Keratinocyte (primary cell): ENCODE data around the gene KLHL34. TPM values are rescaled to one million over a fixed set of nuclear protein-coding genes. Genes with fewer than 3 reads are reported as not detected.

Source experiments
- DNase-seq: peaks from one replicate; pipeline ENCODE4 v3.0.0-alpha.2; 2011; ENCODE audit warnings: low read depth, missing footprints, low spot score
- FAIRE-seq: peaks from 2 replicates; lab custom pipeline; 2011; peaks lifted over from hg19 to GRCh38; lab: Jason Lieb, UNC
- H2AFZ ChIP-seq: 2 replicates; pipeline ENCODE4 v1.6.0; 2012; ENCODE audit warnings: low read length, control low read depth, inconsistent platforms; ENCODE audit not compliant: control insufficient read depth
- H3K27ac ChIP-seq: 2 replicates; pipeline ENCODE4 v1.5.1; 2011; ENCODE audit warnings: low read length; ENCODE audit not compliant: control insufficient read depth, insufficient read depth
- H3K27me3 ChIP-seq: 3 replicates; pipeline ENCODE4 v1.6.0; 2011; ENCODE audit warnings: low read length; ENCODE audit not compliant: control insufficient read depth, insufficient read depth; ENCODE audit errors: extremely low read depth
- H3K36me3 ChIP-seq, 2 experiments: 2 replicates in 1 of 2; 3 replicates in 1 of 2; pipeline ENCODE4 v1.5.1; 2011; ENCODE audit warnings: low read length in 2 of 2, mild to moderate bottlenecking in 1 of 2; ENCODE audit not compliant: control insufficient read depth in 2 of 2, insufficient read depth in 2 of 2; ENCODE audit errors: extremely low read depth in 1 of 2
- H3K4me1 ChIP-seq: 3 replicates; pipeline ENCODE4 v1.5.1; 2011; ENCODE audit warnings: low read length; ENCODE audit not compliant: control insufficient read depth, insufficient read depth; ENCODE audit errors: extremely low read depth
- H3K4me2 ChIP-seq: 3 replicates; pipeline ENCODE4 v1.6.0; 2011; ENCODE audit warnings: low read depth, low read length; ENCODE audit not compliant: control insufficient read depth, insufficient read depth; ENCODE audit errors: extremely low read depth
- H3K4me3 ChIP-seq, 3 experiments: fragments of 200-600 bp in 1 of 3; sonication (generic) in 1 of 3; 2 replicates in 2 of 3; 3 replicates in 1 of 3; pipeline ENCODE4 v1.5.1; 2011 to 2016; ENCODE audit warnings: low read length in 3 of 3, mild to moderate bottlenecking in 3 of 3, control low read depth in 2 of 3, inconsistent platforms in 1 of 3, low read depth in 1 of 3, mixed read lengths in 1 of 3, mixed run types in 1 of 3, moderate library complexity in 1 of 3; ENCODE audit not compliant: control insufficient read depth in 2 of 3, insufficient read depth in 2 of 3; ENCODE audit errors: extremely low read depth in 1 of 3
- H3K79me2 ChIP-seq: 2 replicates; pipeline ENCODE4 v1.6.0; 2012; ENCODE audit warnings: low read length; ENCODE audit not compliant: control insufficient read depth, insufficient read depth
- H3K9ac ChIP-seq: 3 replicates; pipeline ENCODE4 v1.6.0; 2011; ENCODE audit warnings: low read length; ENCODE audit not compliant: control insufficient read depth, insufficient read depth; ENCODE audit errors: extremely low read depth
- H3K9me1 ChIP-seq: 3 replicates; pipeline ENCODE4 v1.6.0; 2011; ENCODE audit warnings: low read length; ENCODE audit not compliant: control insufficient read depth, insufficient read depth; ENCODE audit errors: extremely low read depth
- H3K9me3 ChIP-seq: 2 replicates; pipeline ENCODE4 v1.5.1; 2012; ENCODE audit warnings: low read depth, low read length; ENCODE audit not compliant: control insufficient read depth
- H4K20me1 ChIP-seq: 3 replicates; pipeline ENCODE4 v1.6.0; 2011; ENCODE audit warnings: low read length; ENCODE audit not compliant: control insufficient read depth, insufficient read depth; ENCODE audit errors: extremely low read depth
- CTCF ChIP-seq, 3 experiments: IDR thresholded peaks in 1 of 3; conservative IDR thresholded peaks in 1 of 3; optimal IDR thresholded peaks in 1 of 3; 2 replicates in 2 of 3; 3 replicates in 1 of 3; pipeline versions ENCODE3 to v1.5.1; 2011; ENCODE audit warnings: low read length in 3 of 3, mild to moderate bottlenecking in 3 of 3, moderate library complexity in 2 of 3, control low read depth in 1 of 3, inconsistent platforms in 1 of 3; ENCODE audit not compliant: insufficient read depth in 2 of 3; ENCODE audit errors: extremely low read depth in 1 of 3
- EZH2 ChIP-seq: IDR thresholded peaks from one replicate; pipeline ENCODE4 v1.6.1; 2012; ENCODE audit warnings: inconsistent platforms, mild to moderate bottlenecking, low read length, moderate library complexity
- dilution Hi-C: fragments of 300-500 bp; cut with MboI; formaldehyde crosslinking; loops from one replicate; pipeline ENCODE4 v1.7.0; 2020; ENCODE audit warnings: low sequenced_read_pairs; ENCODE audit not compliant: extremely low pct_ligation_motif_present
- polyA plus RNA-seq, 5 experiments: library from polyadenylated mRNA; depleted of rRNA in 3 of 5; stranded (reverse) in 3 of 5; stranded (forward) in 1 of 5; unstranded in 1 of 5; fragments of >200 nt; gene quantifications; 1 replicate in 1 of 5; 2 replicates in 3 of 5; 3 replicates in 1 of 5; pipeline versions ENCODE4 v1.2.1 to v1.2.3, GENCODE V29; 2011 to 2012; ENCODE audit warnings: missing spikeins in 2 of 5, low read depth in 1 of 5, low replicate concordance in 1 of 5

Gene KLHL34
- polyA plus RNA-seq, 1 donor (not counting 4 experiments of a cell fraction or from before 2014, with no cell fraction given), result not detected

- Histone ChIP-seq H3K4me1 (peaks cover 3% of the 10 kb centered on the region), H3K27ac (no peak overlapping the region), H3K79me2 (no peaks in the 10 kb centered on the region), H3K9me3 (peaks cover 2% of the 10 kb centered on the region), H3K4me2 (no peak overlapping the region), H3K4me3 (no peak overlapping the region), H3K27me3 (no peaks in the 10 kb centered on the region), H4K20me1 (no peaks in the 10 kb centered on the region), H3K9ac (no peak overlapping the region), H2AFZ (no peak overlapping the region), H3K9me1 (no peaks in the 10 kb centered on the region), H3K36me3 (no peaks in the 10 kb centered on the region)
- no peak for DNase-seq
- no peak for TF ChIP-seq EZH2
- no peak for TF ChIP-seq CTCF (optimal IDR thresholded peaks at IDR 0.05 in 1 of 3, IDR thresholded peaks at IDR 0.05 in 1 of 3, conservative IDR thresholded peaks at IDR 0.05 in 1 of 3; ENCODE audit: extremely low read depth in 1 of 3, insufficient read depth in 2 of 3, low read length in 3 of 3)
- FAIRE-seq, result no peak
- dilution Hi-C loops, result no loop called here
These were observed 1.4 kb downstream of the KLHL34 start for GRCh38 chrX:21656587-21657317.

- Histone ChIP-seq H3K79me2 (no peaks in the 10 kb centered on the region), H3K9me1 (no peaks in the 10 kb centered on the region), H3K9ac (no peak overlapping the region), H3K4me2 (no peak overlapping the region), H2AFZ (no peak overlapping the region), H3K9me3 (peaks cover 2% of the 10 kb centered on the region), H3K4me3 (no peak overlapping the region), H3K4me1 (no peaks in the 10 kb centered on the region), H3K27me3 (no peaks in the 10 kb centered on the region), H3K27ac (no peak overlapping the region), H3K36me3 (no peaks in the 10 kb centered on the region), H4K20me1 (no peaks in the 10 kb centered on the region)
- dilution Hi-C loops, result no loop called here
- no peak for DNase-seq
- TF ChIP-seq CTCF (optimal IDR thresholded peaks at IDR 0.05 in 1 of 3, IDR thresholded peaks at IDR 0.05 in 1 of 3, conservative IDR thresholded peaks at IDR 0.05 in 1 of 3; ENCODE audit: extremely low read depth in 1 of 3, insufficient read depth in 2 of 3, low read length in 3 of 3) (no peak), EZH2 (no peak)
- no peak for FAIRE-seq
These were observed 2.1 kb downstream of the KLHL34 start for GRCh38 chrX:21655901-21656586.
